B cell (primary cell): ENCODE data around the gene SNX22.

Experiments
- CTCF ChIP-seq: fragments of 200-600 bp; IDR thresholded peaks from one replicate; pipeline ENCODE4 v1.8.0; 2022; ENCODE audit warnings: antibody characterized with exemption, mild to moderate bottlenecking
- EZH2 ChIP-seq: IDR thresholded peaks from 2 replicates; pipeline ENCODE4 v1.6.1; 2012; ENCODE audit warnings: borderline replicate concordance, low read depth, mild to moderate bottlenecking, moderate library complexity, low read length; ENCODE audit not compliant: insufficient read depth, poor library complexity, severe bottlenecking

GRCh38 chr15:64148168-64148567, 3.4 kb upstream of the SNX22 start:
- TF ChIP-seq CTCF: no peak
- TF ChIP-seq EZH2: no peak
